ENCODE results near the gene UBL7.

Gene UBL7

GRCh38 chr15:74420193-74420905 lies 40.6 kb downstream of the UBL7 start:
- peaks cover 17% of the 10 kb centered on the region for H3K4me1 ChIP-seq
- H3K9me3 ChIP-seq = no peaks in the 10 kb centered on the region
- no peaks in the 10 kb centered on the region for H3K36me3 ChIP-seq
- H3K4me3 ChIP-seq (ENCODE audit: low read depth, low read length) = no peak overlapping the region
- no peak for DNase-seq
- TF ChIP-seq, protein P1, sequence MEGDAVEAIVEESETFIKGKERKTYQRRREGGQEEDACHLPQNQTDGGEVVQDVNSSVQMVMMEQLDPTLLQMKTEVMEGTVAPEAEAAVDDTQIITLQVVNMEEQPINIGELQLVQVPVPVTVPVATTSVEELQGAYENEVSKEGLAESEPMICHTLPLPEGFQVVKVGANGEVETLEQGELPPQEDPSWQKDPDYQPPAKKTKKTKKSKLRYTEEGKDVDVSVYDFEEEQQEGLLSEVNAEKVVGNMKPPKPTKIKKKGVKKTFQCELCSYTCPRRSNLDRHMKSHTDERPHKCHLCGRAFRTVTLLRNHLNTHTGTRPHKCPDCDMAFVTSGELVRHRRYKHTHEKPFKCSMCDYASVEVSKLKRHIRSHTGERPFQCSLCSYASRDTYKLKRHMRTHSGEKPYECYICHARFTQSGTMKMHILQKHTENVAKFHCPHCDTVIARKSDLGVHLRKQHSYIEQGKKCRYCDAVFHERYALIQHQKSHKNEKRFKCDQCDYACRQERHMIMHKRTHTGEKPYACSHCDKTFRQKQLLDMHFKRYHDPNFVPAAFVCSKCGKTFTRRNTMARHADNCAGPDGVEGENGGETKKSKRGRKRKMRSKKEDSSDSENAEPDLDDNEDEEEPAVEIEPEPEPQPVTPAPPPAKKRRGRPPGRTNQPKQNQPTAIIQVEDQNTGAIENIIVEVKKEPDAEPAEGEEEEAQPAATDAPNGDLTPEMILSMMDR (IDR thresholded peaks at IDR 0.05; ENCODE audit: low read depth, low read length) = no peak
- no peaks in the 10 kb centered on the region for H3K27me3 ChIP-seq

DNA sequence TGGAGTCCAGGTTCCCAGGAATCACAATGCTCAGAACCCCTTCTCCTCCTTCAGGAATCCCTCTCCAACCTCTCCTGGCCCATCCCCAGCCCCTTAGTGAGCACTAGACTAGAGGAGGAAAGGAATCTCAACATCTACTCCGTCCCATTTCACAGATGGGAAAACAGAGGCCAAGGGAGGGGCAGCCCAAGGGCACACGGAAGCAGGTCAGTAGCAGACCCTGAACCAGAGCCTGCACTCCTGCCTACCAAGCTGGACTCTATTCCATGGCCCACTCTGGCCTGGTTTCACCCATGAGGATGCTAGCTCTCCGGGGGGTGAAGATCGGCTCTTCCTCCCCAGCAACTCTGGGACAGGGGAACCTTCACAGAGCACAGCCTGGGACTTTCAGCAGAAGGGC lies 41.5 kb downstream of the UBL7 start:
- H3K9me3 ChIP-seq = no peaks in the 10 kb centered on the region
- peaks cover 17% of the 10 kb centered on the region for H3K4me1 ChIP-seq
- TF ChIP-seq, protein P1 (IDR thresholded peaks at IDR 0.05; ENCODE audit: low read depth, low read length) = no peak
- DNase-seq = no peak
- H3K27me3 ChIP-seq = no peaks in the 10 kb centered on the region
- no peak overlapping the region for H3K4me3 ChIP-seq (ENCODE audit: low read depth, low read length)
- H3K36me3 ChIP-seq = no peaks in the 10 kb centered on the region

GRCh38 chr15:74418575-74419338 lies 42.2 kb downstream of the UBL7 start:
- H3K36me3 ChIP-seq = no peaks in the 10 kb centered on the region
- no peaks in the 10 kb centered on the region for H3K9me3 ChIP-seq
- no peak for DNase-seq
- TF ChIP-seq, protein P1 (IDR thresholded peaks at IDR 0.05; ENCODE audit: low read depth, low read length) = no peak
- no peaks in the 10 kb centered on the region for H3K27me3 ChIP-seq
- no peak overlapping the region for H3K4me3 ChIP-seq (ENCODE audit: low read depth, low read length)
- peaks cover 17% of the 10 kb centered on the region for H3K4me1 ChIP-seq

DNA sequence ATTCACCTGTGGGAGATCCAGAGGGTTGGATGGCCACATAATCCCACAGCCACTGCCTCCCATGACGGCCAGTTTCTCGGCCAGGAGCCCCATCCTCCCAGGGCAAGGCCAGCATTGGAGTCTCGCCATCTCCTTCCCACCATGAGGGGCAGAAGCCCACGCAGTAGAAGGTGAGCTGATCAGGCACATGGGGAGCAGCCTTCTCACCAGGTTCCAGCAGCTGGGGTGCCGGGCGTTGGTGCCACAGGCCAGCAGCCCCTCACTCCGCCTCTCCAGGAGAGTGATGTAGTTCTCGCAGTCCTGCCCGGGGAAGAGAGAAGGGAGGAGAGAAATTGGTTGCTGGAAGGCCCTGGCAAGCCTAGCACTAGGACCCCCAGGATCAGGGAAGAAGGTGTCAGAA lies 43.3 kb downstream of the UBL7 start:
- peaks cover 17% of the 10 kb centered on the region for H3K4me1 ChIP-seq
- no peaks in the 10 kb centered on the region for H3K27me3 ChIP-seq
- no peak overlapping the region for H3K4me3 ChIP-seq (ENCODE audit: low read depth, low read length)
- no peaks in the 10 kb centered on the region for H3K36me3 ChIP-seq
- TF ChIP-seq, protein P1 (IDR thresholded peaks at IDR 0.05; ENCODE audit: low read depth, low read length) = no peak
- DNase-seq = no peak
- H3K9me3 ChIP-seq = no peaks in the 10 kb centered on the region

- TF ChIP-seq, protein P1 (IDR thresholded peaks at IDR 0.05; ENCODE audit: low read depth, low read length) = no peak
- H3K27me3 ChIP-seq = no peaks in the 10 kb centered on the region
- H3K36me3 ChIP-seq = no peaks in the 10 kb centered on the region
- H3K4me3 ChIP-seq (ENCODE audit: low read depth, low read length) = no peak overlapping the region
- H3K9me3 ChIP-seq = no peaks in the 10 kb centered on the region
- no peak for DNase-seq
- peaks cover 17% of the 10 kb centered on the region for H3K4me1 ChIP-seq
Observed at GRCh38 chr15:74417225-74417624, 43.7 kb downstream of the UBL7 start.
